ENCODE results near the gene DCUN1D3.
A peak's percentile ranks its signal among the peaks of the same experiment; 100 is the strongest.
"Not testable (repeated sequence)": the region's sequence is repeated elsewhere in the genome, so short reads cannot be mapped to it uniquely, and the experiment has no call there.

DCUN1D3 gene

GRCh38 chr16:20860995-20861394 is 39.2 kb downstream of the DCUN1D3 start:
- not testable (repeated sequence) for DNase-seq

GRCh38 chr16:20860361-20860760 is 39.8 kb downstream of the DCUN1D3 start:
- no peak for DNase-seq

GRCh38 chr16:20859699-20860098 is 40.5 kb downstream of the DCUN1D3 start:
- no peak for DNase-seq

- DNase-seq = no peak
Observed at GRCh38 chr16:20859229-20859628, 40.9 kb downstream of the DCUN1D3 start.

GRCh38 chr16:20857281-20857680 is 42.9 kb downstream of the DCUN1D3 start:
- no peak for DNase-seq

GRCh38 chr16:20854963-20855362 is 45.2 kb downstream of the DCUN1D3 start:
- DNase-seq = peak; percentile 6

GRCh38 chr16:20853981-20854620 is 46.1 kb downstream of the DCUN1D3 start:
- DNase-seq = peak; percentile 54

- peak; percentile 72 for DNase-seq
Observed at GRCh38 chr16:20853143-20853542, 47.0 kb downstream of the DCUN1D3 start.

- peak; percentile 21 for DNase-seq
Observed at GRCh38 chr16:20851601-20852000, 48.6 kb downstream of the DCUN1D3 start.

- DNase-seq = peak; percentile 73
Observed at GRCh38 chr16:20850981-20851380, 49.2 kb downstream of the DCUN1D3 start.

- peak; percentile 79 for DNase-seq
Observed at GRCh38 chr16:20849589-20850390, 50.4 kb downstream of the DCUN1D3 start.

GRCh38 chr16:20847550-20847949 is 52.6 kb downstream of the DCUN1D3 start:
- DNase-seq = no peak

GRCh38 chr16:20846551-20846950 is 53.6 kb downstream of the DCUN1D3 start:
- DNase-seq = no peak

GRCh38 chr16:20846030-20846429 is 54.1 kb downstream of the DCUN1D3 start:
- no peak for DNase-seq

- no peak for DNase-seq
Observed at GRCh38 chr16:20844588-20844987, 55.6 kb downstream of the DCUN1D3 start.

- no peak for DNase-seq
Observed at GRCh38 chr16:20844054-20844453, 56.1 kb downstream of the DCUN1D3 start.

- DNase-seq = no peak
Observed at GRCh38 chr16:20839504-20839903, 60.7 kb downstream of the DCUN1D3 start.

- DNase-seq = no peak
Observed at GRCh38 chr16:20838240-20838639, 61.9 kb downstream of the DCUN1D3 start.

- DNase-seq = no peak
Observed at GRCh38 chr16:20833086-20833485, 67.1 kb downstream of the DCUN1D3 start.

GRCh38 chr16:20830372-20830771 is 69.8 kb downstream of the DCUN1D3 start:
- no peak for DNase-seq

GRCh38 chr16:20829536-20829935 is 70.6 kb downstream of the DCUN1D3 start:
- no peak for DNase-seq

GRCh38 chr16:20826039-20826566 is 74.1 kb downstream of the DCUN1D3 start:
- DNase-seq = no peak

GRCh38 chr16:20822521-20823325 is 77.4 kb downstream of the DCUN1D3 start:
- DNase-seq = no peak
